Activated naive CD4-positive, alpha-beta T cell treated with anti-CD3 and anti-CD28 coated beads, Interleukin-2, amount 50 U/mL, for 16 hours (primary cell): ENCODE data around the gene NKAIN1.
A peak's percentile ranks its signal among the peaks of the same experiment; 100 is the strongest.
"Not testable (repeated sequence)": the region's sequence is repeated elsewhere in the genome, so short reads cannot be mapped to it uniquely, and the experiment has no call there.

Experiments
- DNase-seq: peaks from one replicate; pipeline ENCODE4 v3.0.0-alpha.2; 2020

Gene NKAIN1

DNA sequence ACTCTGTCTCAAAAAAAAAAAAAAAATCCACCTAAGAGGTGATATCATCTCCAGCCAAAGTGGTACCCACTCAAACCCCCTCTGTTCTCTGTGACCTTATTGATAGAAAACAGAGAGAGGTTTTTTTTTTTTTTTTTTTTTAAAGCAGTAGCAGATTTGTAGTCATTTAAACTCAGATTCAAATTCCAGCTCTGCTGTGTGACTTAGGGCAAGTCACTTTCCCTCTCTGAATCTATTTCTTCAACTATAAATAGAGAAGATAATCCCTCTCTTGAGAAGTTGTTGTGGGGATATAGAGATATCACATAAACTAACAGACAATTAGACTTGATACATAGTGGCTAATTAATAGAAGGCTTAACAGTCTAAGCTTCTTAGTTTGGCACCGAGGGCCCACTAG, 48.4 kb downstream of the NKAIN1 start:
- DNase-seq = no peak

DNA sequence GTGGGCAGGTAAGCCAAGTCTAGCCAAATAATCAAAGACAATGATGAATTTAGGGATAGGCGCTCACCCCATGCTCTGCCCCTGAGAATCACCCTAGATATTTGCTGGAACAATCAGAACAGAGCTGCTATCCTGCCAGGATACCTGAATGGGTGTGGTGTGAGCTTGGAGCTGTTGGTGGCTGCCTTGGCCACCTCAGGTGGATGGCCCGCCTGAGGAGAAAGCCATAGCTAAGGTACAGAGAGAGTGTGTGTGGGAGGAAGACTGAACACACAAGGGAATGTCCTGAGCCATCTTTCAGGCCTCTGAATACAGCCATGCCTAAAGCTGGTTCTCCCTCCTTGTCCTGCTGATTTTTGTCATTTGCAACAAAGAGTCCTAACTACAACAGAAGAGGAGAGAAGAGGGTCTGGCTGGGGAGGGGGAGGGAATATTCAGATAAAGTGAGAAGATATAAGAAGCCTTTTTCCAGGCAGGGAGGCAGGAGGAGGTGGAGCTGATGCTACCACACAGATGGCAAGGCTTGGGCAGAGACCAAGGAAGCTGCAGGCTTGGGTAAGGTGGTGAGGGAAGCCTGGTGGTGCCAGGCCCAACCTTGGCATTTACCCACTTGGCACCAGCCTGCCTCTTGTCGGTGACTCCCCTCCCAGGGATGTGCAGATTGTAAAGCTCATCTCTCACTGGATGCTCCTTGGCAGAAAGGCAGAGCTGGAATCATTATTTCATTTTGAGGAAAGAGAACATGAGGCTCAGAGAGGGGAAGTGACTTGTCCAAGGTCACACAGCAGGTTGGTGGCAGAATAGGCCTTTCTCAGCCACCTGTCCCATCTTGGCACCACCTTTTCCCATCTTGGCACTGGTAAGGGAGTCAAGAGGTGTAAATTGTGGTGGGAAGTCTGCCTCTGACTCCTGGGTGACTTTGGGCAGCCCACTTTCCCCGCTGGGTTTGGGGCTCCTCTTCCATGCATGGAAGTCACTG, 49.7 kb downstream of the NKAIN1 start:
- no peak for DNase-seq

DNA sequence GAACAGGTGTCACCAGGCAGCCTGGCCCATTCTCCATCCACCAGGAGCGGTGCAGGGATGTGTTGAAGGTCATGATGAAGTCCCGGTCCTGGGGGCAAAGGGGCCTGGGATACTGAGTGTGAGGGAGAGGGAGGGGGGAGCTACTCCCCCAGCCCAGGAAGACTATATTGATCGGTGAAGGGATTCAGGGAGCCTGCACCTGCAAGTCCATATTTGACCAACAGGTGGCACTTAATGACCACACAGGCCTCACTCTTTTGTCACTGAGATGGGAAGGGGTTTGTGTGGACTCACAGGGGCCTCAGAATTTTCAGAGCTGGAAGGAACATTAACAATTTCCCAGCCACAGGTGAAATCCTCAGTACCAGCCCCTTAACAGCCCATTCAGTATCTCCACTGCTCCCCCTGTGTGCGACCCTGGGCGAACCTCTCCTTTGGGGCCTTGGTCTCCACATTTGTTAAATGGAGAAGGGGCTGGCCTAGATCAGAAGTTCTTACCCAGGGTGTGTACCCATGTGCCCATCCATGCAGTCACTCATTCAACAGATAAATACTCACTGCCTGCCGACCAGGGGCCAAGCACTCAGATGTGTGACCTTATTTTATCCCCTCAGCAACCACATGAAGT, 55.6 kb downstream of the NKAIN1 start:
- DNase-seq = no peak

DNA sequence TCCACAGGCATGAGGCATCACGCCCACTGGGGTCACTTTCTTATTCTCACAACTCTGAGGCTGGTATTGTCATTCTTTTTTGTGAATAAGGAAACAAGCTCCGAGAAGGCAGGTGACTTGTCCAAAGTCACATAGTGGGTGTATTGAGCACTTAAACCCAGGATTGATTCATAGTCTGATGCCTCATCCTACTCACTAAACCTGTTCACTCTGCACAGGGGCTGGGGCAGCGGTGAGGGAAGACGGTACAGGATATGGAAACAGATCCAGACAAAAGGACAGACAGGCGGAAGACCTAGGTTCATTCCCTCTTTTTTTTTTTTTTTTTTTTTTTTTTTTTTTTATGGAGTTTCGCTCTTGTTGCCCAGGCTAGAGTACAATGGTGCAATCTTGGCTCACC, 56.6 kb downstream of the NKAIN1 start:
- DNase-seq = no peak

DNA sequence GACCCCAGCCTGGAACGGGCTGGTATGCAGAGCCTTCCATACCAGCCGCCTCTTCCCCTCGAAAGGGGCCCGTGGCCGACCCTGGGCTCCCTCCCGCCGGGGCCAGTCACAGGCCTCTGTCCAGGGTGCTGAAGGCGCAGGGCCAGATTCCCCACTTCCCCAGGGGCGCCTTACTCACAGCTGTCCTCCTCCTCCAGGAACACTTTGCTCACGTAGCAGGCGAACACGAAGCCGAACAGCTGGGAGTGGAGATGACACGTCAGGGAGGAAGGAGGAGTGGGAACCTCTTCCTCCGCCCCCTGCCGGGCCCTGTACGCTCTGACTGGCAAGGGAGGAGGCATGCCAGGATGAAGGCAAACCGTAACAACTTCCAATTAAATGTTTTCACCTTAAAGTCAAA, 57.3 kb downstream of the NKAIN1 start:
- peak; percentile 46 for DNase-seq

DNA sequence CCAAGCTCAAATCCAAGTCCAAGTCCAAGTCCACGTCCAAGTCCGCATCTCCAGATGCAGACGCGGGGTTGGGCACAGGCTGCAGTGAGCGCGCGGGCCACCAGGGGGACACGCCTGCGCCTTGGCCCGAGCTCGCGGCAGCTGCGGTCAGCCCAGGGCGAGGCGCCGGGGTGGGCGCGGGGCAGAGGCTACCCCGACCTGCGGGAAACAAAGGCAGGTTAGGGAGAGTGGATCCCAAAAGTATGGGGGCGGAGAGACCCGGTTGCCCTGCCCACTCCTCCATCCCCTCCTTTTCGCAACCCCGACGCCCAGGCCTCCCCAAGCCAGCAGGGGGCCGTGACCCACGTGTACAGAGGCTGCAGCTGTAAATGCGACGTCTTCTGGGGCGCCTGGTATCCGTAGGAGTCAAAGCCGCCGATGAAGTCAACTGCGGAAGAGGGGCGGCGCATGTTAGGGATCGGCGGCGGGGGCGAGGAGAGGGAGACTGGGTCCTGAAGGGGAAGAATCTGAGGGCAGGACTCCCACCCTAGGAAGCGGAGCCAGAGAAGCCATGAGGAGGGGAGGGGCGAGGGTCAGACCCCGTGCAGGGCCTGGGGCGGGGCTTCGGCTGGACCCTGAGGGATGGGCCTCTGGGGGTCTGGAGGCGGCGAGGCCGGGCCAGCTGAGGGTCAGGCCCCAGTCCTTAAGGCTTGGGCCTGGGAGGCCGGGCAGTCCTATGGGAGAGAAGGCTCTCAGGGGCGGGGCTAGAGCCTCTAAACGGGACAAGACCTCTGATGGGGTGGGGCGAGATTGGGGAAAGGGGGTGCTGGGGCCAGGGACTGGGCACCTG, 58.0 kb downstream of the NKAIN1 start:
- DNase-seq = peak; percentile 33

DNA sequence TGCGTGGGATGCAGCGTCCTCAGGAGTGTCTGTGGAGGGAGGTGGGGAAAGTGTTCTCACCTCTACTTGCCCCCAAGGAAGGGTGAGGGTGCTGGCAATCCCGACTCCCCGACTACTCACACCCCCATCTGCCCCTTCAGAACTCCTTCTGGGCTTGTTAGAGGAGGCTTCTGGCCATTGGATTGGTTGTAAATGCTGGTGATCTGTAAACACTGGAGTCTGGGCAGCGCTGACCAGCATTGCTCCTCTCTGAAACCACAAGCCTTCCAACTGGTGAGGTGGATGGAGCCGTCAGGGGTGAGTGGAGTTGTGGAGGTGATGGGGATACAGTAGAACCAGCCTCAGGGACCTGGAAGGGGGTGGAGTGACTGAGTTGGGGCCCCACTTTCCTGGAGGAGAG, 59.3 kb downstream of the NKAIN1 start:
- DNase-seq = no peak

DNA sequence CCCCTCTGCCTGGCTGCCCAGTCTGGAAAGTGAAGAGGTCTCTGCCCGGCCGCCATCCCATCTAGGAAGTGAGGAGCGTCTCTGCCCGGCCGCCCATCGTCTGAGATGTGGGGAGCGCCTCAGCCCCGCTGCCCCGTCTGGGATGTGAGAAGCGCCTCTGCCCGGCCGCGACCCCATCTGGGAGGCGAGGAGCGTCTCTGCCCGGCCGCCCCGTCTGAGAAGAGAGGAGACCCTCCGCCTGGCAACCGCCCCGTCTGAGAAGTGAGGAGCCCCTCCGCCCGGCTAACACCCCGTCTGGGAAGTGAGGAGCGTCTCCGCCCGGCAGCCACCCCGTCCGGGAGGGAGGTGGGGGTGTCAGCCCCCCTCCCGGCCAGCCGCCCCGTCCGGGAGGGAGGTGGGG, 63.4 kb downstream of the NKAIN1 start:
- DNase-seq = not testable (repeated sequence)

DNA sequence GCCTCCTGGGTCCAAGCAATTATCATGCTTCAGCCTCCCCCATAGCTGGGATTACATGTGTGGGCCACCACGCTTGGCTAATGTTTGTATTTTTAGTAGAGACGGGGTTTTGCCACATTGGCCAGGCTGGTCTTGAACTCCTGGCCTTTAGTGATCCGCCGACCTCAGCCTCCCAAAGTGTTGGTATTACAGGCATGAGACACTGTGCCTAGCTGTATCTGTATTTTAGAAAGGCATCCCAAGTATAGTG, 69.3 kb downstream of the NKAIN1 start:
- DNase-seq = no peak

DNA sequence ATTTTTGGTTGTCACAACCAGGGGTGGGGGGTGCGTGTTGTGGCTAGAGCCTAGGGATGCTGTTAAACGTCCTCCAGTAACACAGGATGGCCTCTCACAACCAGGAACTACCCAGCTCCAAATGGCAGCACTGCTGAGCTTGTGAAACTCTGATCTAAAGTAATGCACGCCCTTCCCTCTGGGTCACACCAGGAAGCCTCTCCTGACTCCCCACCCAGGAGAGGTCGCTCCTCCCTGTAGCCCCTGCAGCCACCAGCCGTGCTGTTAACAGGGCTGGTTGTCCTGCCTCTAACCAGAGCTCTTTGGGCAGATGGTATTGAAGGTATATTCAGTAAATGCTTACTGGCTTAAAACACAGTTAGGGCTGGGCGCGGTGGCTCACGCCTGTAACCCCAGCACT, 73.2 kb downstream of the NKAIN1 start:
- no peak for DNase-seq

DNA sequence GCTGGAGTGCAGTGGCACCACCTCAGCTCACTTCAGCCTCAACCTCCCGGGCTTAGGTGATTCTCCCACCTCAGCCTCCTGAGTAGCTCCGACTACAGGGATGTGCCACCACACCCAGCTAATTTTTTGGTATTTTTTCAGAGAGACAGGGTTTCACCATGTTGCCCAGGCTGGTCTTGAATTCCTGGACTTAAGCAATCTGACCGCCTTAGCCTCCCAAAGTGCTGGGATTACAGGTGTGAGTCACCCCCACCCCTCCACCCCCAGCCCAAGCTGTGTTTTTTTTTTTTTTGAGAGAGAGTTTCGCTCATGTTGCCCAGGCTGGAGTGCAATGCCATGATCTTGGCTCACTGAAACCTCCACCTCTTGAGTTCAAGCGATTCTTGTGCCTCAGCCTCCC, 75.4 kb downstream of the NKAIN1 start:
- DNase-seq = no peak

DNA sequence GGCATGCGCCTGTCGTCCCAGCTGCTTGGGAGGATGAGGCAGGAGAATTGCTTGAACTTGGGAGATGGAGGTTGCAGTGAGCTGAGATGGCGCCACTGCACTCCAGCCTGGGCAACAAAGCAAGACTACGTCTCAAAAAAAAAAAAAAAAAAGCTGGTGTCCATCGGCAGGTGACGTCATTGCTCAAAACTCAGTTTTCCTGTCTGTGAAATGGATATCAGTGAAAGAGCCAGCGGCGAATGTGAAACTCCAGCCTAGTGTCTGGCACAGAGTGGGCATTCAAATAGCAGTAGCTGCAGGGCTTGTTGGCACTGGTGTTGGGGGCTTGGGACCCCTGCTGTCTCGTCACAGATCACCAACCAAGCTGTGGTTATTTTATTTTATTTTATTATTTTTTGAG, 75.8 kb downstream of the NKAIN1 start:
- no peak for DNase-seq

DNA sequence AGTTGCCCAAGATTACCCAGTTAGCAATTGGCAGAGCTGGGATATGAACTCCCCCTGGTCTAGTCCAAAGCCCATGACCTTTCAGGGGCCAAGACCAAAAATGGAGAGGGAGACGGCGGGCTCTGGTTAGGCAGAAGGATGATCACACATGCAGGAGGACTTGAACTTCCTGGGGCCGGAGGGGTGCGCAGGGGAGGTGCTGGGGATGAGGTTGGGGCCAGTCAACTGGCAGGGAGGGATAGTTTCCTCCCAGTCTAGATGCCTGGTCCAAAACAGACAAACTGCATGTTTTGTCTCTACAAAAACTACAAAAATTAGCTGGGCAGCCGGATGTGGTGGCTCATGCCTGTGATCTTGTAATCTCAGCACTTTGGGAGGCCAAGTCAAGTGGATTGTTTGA, 78.1 kb downstream of the NKAIN1 start:
- no peak for DNase-seq

DNA sequence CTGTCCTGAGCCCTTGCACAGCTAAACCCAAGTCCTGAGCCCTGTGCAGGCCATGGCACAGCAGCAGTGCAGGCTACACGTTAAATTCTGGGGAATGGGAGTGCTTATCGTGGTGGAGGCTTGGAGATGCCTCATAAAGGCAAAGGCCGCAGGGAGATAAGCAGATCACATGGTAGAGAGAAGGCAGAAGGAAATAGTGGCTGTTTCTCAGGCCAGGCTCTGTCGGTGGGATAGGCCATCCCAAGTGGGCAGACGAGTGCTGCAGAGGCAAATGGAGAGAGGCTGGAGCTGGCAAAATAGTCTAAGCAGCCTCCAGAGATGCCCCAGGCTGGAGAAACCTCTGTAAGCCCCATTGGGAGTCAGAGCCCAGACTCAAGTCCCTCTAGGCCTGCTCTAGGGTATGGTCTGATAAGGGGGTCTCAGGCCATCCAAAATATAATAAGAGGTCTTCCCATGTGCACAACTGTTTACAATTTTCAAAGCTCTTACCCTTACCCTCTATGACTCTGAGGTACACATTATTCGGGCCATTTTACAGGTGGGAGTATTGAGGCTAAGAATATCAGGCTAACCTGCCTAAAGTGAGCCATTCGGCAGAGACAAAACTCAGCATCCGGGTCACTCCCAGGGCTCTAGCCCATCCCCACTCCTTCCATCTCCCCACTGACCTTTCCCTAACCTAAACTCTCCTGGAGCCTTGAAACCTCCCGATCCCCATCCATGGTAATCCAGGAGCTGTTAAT, 79.6 kb downstream of the NKAIN1 start:
- no peak for DNase-seq

DNA sequence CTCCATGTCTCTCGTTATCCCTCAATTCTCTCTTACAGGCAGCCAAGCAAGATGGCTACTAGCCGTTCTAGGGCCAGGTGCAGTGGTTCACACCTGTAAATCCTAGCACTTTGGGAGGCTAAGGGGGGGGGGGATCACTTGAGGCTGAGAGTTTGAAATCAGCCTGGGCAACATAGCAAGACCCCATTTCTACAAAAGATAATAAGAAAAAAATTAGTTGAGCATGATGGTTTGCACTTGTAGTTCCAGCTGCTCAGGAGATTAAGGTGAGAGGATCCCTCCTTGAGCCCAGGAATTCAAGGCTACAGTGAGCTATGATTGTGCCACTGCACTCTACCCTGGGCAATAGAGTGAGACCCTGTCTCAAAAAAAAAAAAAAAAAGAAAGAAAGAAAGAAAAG, 80.4 kb downstream of the NKAIN1 start:
- DNase-seq = no peak

DNA sequence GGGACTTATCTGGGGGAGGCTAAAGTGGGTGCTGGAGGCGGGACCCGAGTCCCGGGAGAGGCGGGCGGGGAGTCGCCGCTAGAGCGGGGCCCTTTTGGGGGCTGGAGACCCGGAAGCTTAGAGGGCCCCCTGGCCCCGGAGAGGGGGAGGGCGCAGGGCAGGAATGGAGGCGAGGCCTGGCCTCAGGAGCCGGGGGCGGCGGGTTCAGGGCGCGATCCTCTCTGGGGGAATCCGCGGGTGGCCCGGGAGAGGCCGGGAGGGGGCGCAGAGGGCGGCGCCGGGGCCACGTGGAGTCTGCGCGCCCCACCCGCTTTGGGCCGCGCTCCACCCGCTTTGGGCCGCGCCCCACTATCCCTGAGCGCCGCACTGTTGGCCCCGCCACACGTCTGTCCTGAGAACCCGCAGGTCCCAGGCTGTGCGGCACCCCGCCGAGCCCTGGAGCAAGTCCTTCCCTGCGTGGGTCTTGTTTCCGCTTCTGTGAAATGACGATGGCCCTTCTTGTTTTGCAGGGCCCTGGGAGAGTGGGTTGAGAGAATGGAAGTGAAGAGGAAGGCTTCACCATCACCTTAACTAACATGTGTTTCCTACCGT, 84.4 kb downstream of the NKAIN1 start:
- DNase-seq = peak; percentile 64

DNA sequence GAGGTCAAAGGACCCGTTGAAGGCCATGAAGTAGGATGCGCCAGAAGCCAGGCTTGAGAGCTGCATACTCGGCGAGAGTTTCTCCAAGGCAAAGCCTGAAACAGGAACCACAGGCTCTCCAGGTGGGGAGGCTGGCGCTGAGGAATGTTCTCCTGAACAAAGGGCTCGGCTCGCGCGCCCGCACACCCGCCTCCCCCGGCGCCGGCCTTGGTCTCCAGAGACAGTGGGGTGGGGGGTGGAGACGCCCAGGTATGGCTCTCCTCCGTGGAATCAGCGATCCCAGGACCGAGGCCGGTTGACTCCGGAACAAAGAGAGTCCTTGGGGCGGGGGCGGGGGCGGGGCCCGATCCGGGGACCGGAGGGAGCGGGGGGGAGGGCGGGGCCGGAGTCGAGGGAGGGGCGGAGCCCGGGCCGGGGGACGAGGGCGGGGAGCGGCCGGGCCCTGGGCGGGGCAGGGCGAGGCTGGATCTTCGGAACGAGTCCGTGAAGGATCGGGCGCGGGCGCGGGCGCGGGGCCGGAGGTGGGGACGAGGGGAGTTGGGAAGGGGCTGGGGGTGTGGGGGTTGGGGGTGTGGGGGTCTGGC, 85.0 kb downstream of the NKAIN1 start:
- DNase-seq = peak; percentile 71

DNA sequence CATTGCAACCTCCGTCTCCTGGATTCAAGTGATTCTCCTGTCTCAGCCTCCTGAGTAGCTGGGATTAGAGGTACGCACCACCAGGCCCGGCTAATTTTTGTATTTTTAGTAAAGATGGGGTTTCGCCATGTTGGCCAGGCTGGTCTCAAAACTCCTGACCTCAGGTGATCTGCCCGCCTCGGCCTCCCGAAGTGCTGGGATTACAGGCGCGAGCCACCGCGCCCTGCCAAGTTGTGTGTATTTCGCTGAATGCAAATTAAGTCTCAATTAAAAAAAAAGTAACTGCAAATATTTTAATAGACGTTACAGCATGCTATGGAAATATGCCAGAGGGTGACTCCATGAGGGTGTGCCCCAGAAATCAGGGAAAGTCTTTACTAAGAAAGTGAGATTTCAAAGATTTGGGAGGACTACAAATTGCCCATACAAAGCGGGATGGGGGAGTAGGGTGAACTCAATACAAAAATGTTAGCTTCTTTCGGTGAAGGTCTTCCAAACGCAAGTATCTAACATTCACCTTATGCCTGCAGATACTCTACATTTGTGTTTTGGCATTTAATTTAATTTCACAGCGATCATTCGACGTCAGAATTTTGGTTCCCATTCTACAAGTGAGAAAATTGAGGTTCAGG, 85.6 kb downstream of the NKAIN1 start:
- no peak for DNase-seq

DNA sequence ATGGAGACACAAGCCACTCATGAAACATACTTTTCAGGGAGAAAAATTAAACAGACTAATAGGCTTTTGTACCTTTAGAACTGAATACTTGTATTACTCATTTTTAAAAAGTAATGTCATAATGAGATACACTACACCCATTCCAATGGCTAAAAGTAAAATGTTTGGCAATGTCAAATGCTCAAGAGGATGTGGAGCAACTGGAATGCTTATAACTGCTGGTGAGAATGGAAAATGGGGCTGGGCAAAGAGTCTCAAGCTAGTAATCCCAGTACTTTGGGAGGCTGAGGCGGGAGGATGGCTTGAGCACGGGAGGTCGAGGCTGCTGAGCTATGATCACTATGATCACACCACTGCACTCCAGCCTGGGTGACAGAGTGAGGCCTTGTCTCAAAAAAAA, 86.3 kb downstream of the NKAIN1 start:
- no peak for DNase-seq

DNA sequence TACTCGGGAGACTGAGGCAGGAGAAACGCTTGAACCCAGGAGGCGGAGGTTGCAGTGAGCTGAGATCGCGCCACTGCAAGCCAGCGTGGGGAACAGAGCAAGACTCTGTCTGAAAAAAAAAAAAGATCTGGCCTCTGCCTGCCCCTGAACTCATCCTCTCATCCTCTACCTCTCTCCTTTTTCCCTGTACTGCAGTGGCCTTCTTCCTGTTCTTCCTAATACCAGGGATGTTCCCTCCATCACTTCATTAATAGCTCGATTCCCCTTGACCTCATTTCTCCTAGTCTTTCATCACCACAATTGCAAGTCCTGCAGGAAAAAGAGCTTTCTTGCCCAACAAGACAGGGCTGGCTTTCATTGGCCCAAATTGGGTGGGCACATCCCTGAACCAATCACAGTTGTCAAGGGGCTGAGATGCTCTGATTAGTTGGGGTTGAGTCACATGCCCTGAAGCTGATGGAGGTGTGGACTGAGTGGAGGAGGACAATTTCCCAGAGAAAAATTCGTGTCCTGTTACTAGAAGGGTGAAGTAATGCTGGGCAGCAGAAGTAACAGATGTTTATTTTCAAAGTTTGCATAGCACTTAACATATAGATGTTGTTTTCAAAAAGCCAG, 87.4 kb downstream of the NKAIN1 start:
- DNase-seq = no peak

DNA sequence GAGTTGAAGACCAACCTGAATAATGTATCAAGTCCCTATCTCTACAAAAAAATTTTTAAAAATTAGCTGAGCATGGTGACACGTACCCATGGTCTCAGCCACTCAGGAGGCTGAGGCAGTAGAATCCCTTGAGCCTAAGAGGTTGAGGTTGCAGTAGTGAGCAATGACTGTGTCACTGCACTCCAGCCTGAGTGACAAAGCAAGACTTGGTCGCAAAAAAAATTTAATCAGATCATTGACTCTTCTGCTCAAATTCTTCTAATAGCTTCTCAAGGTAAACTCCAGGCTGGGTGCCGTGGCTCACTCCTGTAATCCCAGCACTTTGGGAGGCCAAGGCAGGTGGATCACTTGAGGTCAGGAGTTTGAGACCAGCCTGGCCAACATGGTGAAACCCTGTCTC, 88.3 kb downstream of the NKAIN1 start:
- DNase-seq = no peak
